Heart left ventricle (tissue), 13 donors: ENCODE data around the gene HSPB7.

Experiments used
- CTCF ChIP-seq, 12 donors: fragments of 200-600 bp; sonication (generic) in 4 of 12; IDR thresholded peaks; one replicate each; pipeline versions ENCODE4 v1.5.0 to v1.8.0; 2018 to 2022; ENCODE audit warnings: antibody characterized with exemption in 12 of 12, mild to moderate bottlenecking in 5 of 12
- POLR2A ChIP-seq, 2 donors: fragments of 450-650 bp; IDR thresholded peaks; one replicate each; pipeline ENCODE4 v1.6.1; 2017; ENCODE audit warnings: antibody characterized with exemption in 2 of 2, mild to moderate bottlenecking in 2 of 2, moderate library complexity in 2 of 2
- donor health status: ischemic (EF 13 %, LVEDD 7.1; RV severe dilation, severe dysfunction).
- donor health status: DM: no; HTN: yes; CAD: no.
- donor health status: DM: no; HTN: no; CAD: no.
- donor health status: ischemic (EF 25% LVEDD 6.9; RV normal size, moderate dysfunction).
- donor health status: ischemic (EF 25% LVEDD 5.7; RV mildly dilated, moderate dysfunction).
- donor health status: ischemic (EF 35%, LVEDD 5.7; RV mildly dilated, moderate dysfunction).
- donor health status: nonischemic (EF 11% LVEDD 7.7; RV severe dilation, severe dysfunction).
- donor health status: DM: yes; HTN: yes; CAD: no.
- donor health status: PGD.
- donor health status: ischemic (EF 29% LVEDD 5.4; RV normal size, mild dysfunction).
- donor health status: nonischemic (EF 23%, LVEDD 6.1; RV moderate dilation, normal function).

- TF ChIP-seq CTCF (IDR thresholded peaks at IDR 0.05) (no peak), POLR2A (IDR thresholded peaks at IDR 0.05) (no peak)
Observed at GRCh38 chr1:16063921-16064320, 46.1 kb upstream of the HSPB7 start.
